A673 (cell line): ENCODE data around the gene ELAVL1. TPM values are rescaled to one million over a fixed set of nuclear protein-coding genes. Genes with fewer than 3 reads are reported as not detected.

Experiments used
- BruUV-seq: library from RNA; stranded (reverse); fragments of 400-500 nt; replicated peaks from 2 replicates; lab custom pipeline; 2021; lab: Mats Ljungman, UMichigan
- CTCF ChIA-PET: fragments of 300-600 bp; sonication (Branson Sonifier 250); formaldehyde crosslinking; loops from one replicate; lab custom pipeline; 2022; ENCODE audit warnings: antibody characterized with exemption; lab: Charles Lee
- POLR2A ChIA-PET: fragments of 300-600 bp; sonication (Branson Sonifier 250); formaldehyde crosslinking; loops from one replicate; lab custom pipeline; 2022; ENCODE audit warnings: antibody characterized with exemption; ENCODE audit not compliant: low non-redundant PET; lab: Charles Lee
- DNase-seq: peaks from one replicate; pipeline ENCODE4 v3.0.0-alpha.2; 2015; ENCODE audit warnings: low spot score
- H3K27ac ChIP-seq: fragments of 200-600 bp; sonication (generic); 2 replicates; pipeline ENCODE4 v1.5.1; 2016; ENCODE audit warnings: mixed run types, low read depth, mild to moderate bottlenecking, mixed read lengths, antibody characterized with exemption, low read length; ENCODE audit not compliant: poor library complexity, severe bottlenecking
- H3K27me3 ChIP-seq: fragments of 200-600 bp; sonication (generic); replicated peaks from 2 replicates; pipeline ENCODE4 v1.6.1; 2017; ENCODE audit warnings: mixed run types, low read depth, mild to moderate bottlenecking, mixed read lengths, antibody characterized with exemption, low read length; ENCODE audit not compliant: insufficient read depth, poor library complexity
- H3K36me3 ChIP-seq: fragments of 200-600 bp; sonication (generic); 2 replicates; pipeline ENCODE4 v1.6.1; 2016; ENCODE audit warnings: mixed run types, mild to moderate bottlenecking, mixed read lengths, antibody characterized with exemption, low read length; ENCODE audit not compliant: insufficient read depth, poor library complexity, severe bottlenecking
- H3K4me1 ChIP-seq: fragments of 200-600 bp; sonication (generic); 2 replicates; pipeline ENCODE4 v1.6.1; 2017; ENCODE audit warnings: mixed run types, mild to moderate bottlenecking, mixed read lengths, antibody characterized with exemption, low read length; ENCODE audit not compliant: insufficient read depth, poor library complexity, severe bottlenecking
- H3K4me3 ChIP-seq: fragments of 200-600 bp; sonication (generic); 2 replicates; pipeline ENCODE4 v1.5.1; 2016; ENCODE audit warnings: low read depth, mixed run types, mild to moderate bottlenecking, mixed read lengths, low read length; ENCODE audit not compliant: poor library complexity, severe bottlenecking
- H3K9me3 ChIP-seq: fragments of 200-600 bp; sonication (generic); 2 replicates; pipeline ENCODE4 v1.6.1; 2016; ENCODE audit warnings: mixed run types, low read depth, mild to moderate bottlenecking, mixed read lengths, antibody characterized with exemption, low read length; ENCODE audit not compliant: poor library complexity, severe bottlenecking
- CTCF ChIP-seq: fragments of 300-800, 200-600 bp; sonication (generic); conservative IDR thresholded peaks from 2 replicates; pipeline ENCODE4 v1.5.1; 2017; ENCODE audit warnings: low read depth, mild to moderate bottlenecking, antibody characterized with exemption, low read length, moderate library complexity, mixed read lengths
- EZH2 ChIP-seq: fragments of 200-600 bp; sonication (generic); IDR thresholded peaks from 2 replicates; pipeline ENCODE4 v1.6.1; 2017; ENCODE audit warnings: borderline replicate concordance, low read depth, mild to moderate bottlenecking, mixed read lengths, antibody characterized with exemption, low read length; ENCODE audit not compliant: poor library complexity, severe bottlenecking
- intact Hi-C: fragments of 100-400 bp; cut with micrococcal nuclease; formaldehyde crosslinking; loops from one replicate; pipeline ENCODE4 v1.10.0; 2022; ENCODE audit not compliant: unreplicated experiment
- total RNA-seq: library from RNA; stranded (reverse); gene quantifications from 2 replicates; pipeline ENCODE4 v1.2.3, GENCODE V29; 2021

The ELAVL1 gene
- total RNA-seq, 1 experiment from 2014 or later: 171 TPM

DNA sequence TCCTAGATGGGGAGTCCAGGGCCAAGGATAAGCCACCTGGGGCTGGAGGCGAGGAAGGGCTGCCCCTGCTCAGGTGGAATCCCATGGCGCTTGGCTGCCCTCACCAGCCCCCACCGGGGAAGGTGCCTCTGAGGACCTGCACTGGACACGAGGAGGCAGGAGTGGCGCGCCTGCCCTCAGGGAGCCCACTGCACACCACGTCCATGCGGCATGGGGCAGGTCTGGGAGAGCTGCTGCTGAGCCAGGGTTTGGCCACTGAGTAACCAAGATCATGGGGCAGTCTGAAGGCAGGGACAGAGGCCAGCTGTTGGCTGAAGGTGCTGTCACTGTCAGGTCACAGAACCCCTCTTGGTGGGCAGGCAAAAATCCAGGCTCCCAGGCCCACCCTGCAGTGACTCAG, 25.9 kb downstream of the ELAVL1 start:
- TF ChIP-seq CTCF: no peak
- no peak for TF ChIP-seq EZH2
- no peak for DNase-seq
- peaks cover 81% of the 10 kb centered on the region for H3K36me3 ChIP-seq
- H3K9me3 ChIP-seq: no peaks in the 10 kb centered on the region
- intact Hi-C loops: no loop called here
- no TSS peak for BruUV-seq
- ChIA-PET POLR2A (no interaction called here), CTCF (no interaction called here)
- H3K4me3 ChIP-seq: no peak overlapping the region
- no peaks in the 10 kb centered on the region for H3K27me3 ChIP-seq
- H3K4me1 ChIP-seq: no peaks in the 10 kb centered on the region
- no peak overlapping the region for H3K27ac ChIP-seq

GRCh38 chr19:7979011-7979410, 26.4 kb downstream of the ELAVL1 start:
- Histone ChIP-seq H3K4me1 (no peaks in the 10 kb centered on the region), H3K27ac (no peak overlapping the region), H3K4me3 (no peak overlapping the region), H3K36me3 (peaks cover 82% of the 10 kb centered on the region), H3K27me3 (no peaks in the 10 kb centered on the region), H3K9me3 (no peaks in the 10 kb centered on the region)
- DNase-seq: no peak
- intact Hi-C loops: no loop called here
- ChIA-PET POLR2A (no interaction called here), CTCF (no interaction called here)
- TF ChIP-seq EZH2 (no peak), CTCF (no peak)
- BruUV-seq: no TSS peak

DNA sequence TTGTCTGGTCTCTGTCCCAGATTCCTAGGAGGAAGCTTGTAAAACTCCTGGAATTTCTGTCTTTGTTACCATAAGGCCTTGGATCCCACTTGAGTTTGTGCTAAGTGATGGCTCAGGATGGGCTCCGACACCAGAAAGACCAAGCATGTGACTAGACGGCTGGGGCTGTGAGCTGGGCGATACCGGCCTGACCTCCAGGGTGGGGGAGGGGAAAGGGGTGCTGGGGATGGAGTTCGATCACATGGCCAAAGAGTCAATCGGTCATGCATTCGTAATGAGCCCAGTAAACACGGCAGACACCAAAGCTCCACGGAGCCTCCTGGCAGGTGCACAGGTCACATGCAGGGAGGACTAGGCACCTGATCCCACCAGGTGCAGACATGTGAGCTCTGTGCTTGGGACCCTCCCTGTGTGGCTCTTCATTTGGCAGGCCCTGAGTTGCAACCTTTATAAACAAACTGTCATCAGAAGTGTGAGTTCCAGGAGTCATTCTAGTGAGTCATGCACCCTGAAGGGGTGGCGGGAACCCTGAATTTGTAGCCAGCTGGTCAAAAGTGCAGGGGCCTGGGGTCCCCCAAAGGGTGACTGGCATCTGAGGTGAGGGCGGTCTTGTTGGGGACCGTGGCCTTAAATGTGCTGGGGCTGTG, 27.1 kb downstream of the ELAVL1 start:
- H3K27ac ChIP-seq: no peak overlapping the region
- H3K4me1 ChIP-seq: no peaks in the 10 kb centered on the region
- no peak for DNase-seq
- TF ChIP-seq CTCF: no peak
- no peak for TF ChIP-seq EZH2
- H3K36me3 ChIP-seq: peaks cover 82% of the 10 kb centered on the region
- no peaks in the 10 kb centered on the region for H3K9me3 ChIP-seq
- ChIA-PET CTCF (interaction anchor here (0.6 kb wide), 1 partner anchor 1548 kb away, joined by 4 read pairs; no protein-coding TSS in a partner anchor), POLR2A (no interaction called here)
- BruUV-seq: no TSS peak
- H3K4me3 ChIP-seq: no peak overlapping the region
- no peaks in the 10 kb centered on the region for H3K27me3 ChIP-seq
- intact Hi-C loops: no loop called here
